WERI-Rb-1 (cell line): ENCODE results near the gene PLPPR5.
A peak's percentile ranks its signal among the peaks of the same experiment; 100 is the strongest.
"Not testable (repeated sequence)": the region's sequence is repeated elsewhere in the genome, so short reads cannot be mapped to it uniquely, and the experiment has no call there.

ENCODE experiments used
- DNase-seq: peaks from one replicate; pipeline ENCODE4 v3.0.0-alpha.2; 2020
- H3K27ac ChIP-seq: fragments of 250-450 bp; sonication (Bioruptor Pico); 2 replicates; pipeline ENCODE4 v1.5.1; 2020; ENCODE audit warnings: mild to moderate bottlenecking, moderate library complexity
- H3K27me3 ChIP-seq: fragments of 250-450 bp; sonication (Bioruptor Pico); 2 replicates; pipeline ENCODE4 v1.5.1; 2021; ENCODE audit warnings: mild to moderate bottlenecking, low read depth, moderate library complexity; ENCODE audit not compliant: insufficient read depth, severe bottlenecking
- H3K36me3 ChIP-seq: fragments of 250-450 bp; sonication (Bioruptor Pico); 2 replicates; pipeline ENCODE4 v1.5.1; 2020; ENCODE audit warnings: mild to moderate bottlenecking, moderate library complexity
- H3K4me3 ChIP-seq: 2 replicates; pipeline ENCODE4 v1.5.1; 2011; ENCODE audit warnings: low read depth, mild to moderate bottlenecking, control low read depth, low read length
- H3K9me3 ChIP-seq: fragments of 250-450 bp; sonication (Bioruptor Pico); 2 replicates; pipeline ENCODE4 v1.5.1; 2021; ENCODE audit warnings: mild to moderate bottlenecking, moderate library complexity; ENCODE audit not compliant: severe bottlenecking
- TF ChIP-seq, protein P1 (sequence below): IDR thresholded peaks from 2 replicates; pipeline ENCODE4 v1.5.1; 2011; ENCODE audit warnings: low read depth, mild to moderate bottlenecking, control low read depth, inconsistent platforms, low read length

The PLPPR5 gene, protein sequence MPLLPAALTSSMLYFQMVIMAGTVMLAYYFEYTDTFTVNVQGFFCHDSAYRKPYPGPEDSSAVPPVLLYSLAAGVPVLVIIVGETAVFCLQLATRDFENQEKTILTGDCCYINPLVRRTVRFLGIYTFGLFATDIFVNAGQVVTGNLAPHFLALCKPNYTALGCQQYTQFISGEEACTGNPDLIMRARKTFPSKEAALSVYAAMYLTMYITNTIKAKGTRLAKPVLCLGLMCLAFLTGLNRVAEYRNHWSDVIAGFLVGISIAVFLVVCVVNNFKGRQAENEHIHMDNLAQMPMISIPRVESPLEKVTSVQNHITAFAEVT

DNA sequence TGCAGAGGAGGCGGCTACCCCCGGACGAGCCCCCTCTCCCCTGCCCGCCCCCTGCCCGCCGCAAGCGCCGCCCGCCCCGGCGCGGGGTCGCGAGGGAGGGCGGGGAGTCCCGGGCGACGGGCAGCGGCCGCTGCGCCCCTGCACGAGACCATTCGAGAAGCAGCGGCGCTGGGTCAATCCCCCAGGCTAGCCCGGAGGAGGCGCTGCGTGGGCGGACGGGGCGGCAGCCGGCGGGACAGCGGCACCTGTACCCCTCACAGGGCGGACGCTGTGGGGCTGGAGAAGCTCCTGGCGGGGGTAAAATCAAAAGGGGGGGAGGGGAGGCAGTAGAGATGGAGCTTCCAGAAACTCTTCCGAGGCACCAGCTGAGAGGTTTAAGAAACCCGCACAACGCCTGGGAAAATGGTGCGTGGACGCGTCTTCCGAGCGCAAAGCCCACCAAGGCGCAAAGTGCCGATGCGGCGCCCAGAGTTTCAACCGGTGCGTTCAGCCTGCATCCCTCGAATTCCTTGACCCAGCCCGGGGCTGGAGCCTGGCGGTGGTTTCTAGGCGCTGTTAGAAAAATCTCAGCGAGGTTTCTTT lies at the start of gene PLPPR5:
PLPPR5 (minus strand) TSS at position 1 of the 582 bp plus-strand sequence. CDS start 190 bp downstream, outside the sequence.
- TF ChIP-seq, protein P1, sequence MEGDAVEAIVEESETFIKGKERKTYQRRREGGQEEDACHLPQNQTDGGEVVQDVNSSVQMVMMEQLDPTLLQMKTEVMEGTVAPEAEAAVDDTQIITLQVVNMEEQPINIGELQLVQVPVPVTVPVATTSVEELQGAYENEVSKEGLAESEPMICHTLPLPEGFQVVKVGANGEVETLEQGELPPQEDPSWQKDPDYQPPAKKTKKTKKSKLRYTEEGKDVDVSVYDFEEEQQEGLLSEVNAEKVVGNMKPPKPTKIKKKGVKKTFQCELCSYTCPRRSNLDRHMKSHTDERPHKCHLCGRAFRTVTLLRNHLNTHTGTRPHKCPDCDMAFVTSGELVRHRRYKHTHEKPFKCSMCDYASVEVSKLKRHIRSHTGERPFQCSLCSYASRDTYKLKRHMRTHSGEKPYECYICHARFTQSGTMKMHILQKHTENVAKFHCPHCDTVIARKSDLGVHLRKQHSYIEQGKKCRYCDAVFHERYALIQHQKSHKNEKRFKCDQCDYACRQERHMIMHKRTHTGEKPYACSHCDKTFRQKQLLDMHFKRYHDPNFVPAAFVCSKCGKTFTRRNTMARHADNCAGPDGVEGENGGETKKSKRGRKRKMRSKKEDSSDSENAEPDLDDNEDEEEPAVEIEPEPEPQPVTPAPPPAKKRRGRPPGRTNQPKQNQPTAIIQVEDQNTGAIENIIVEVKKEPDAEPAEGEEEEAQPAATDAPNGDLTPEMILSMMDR: peak; percentile 53
- Histone ChIP-seq H3K27me3 (no peaks in the 10 kb centered on the region), H3K27ac (no peak within 1 kb of the TSS), H3K4me3 (peak within 1 kb of the TSS; percentile 60), H3K9me3 (no peaks in the 10 kb centered on the region), H3K36me3 (no peaks in the 10 kb centered on the region)
- DNase-seq: peak; percentile 65

DNA sequence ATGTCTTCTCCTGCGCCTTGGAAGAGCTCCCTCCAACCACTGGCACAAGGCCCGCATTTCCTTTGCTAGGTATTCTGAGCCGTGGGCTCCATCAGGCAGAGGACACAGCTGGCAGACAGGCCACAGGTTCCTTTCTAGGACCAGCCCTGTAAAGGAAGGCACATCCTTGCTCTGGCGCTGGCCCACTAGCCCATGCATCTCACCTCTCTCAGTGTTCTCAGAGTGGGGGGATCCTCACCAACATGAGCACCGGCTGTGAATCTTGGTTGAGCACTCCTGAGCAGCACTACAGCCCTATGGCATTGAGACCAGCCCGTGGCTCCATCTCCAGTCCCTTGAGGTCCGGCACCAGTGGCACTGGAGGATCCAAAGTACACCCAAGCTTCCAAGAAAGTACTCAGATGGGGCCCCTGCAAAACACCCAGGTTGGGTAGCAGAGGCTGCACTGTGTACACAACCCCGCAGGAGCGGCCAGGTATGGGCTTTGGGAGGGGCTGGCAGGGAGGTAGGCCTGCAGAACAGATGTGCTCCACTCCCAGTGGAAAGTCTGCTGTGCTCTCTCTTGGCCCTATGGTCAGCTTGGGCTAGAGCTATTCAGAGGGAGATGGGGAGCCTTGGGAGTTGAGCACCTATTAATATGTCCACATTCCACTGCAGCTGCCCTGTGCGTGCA lies 47.1 kb upstream of the PLPPR5 start:
- TF ChIP-seq, protein P1: no peak
- no peaks in the 10 kb centered on the region for H3K36me3 ChIP-seq
- H3K27ac ChIP-seq: no peak overlapping the region
- no peak overlapping the region for H3K4me3 ChIP-seq
- no peak for DNase-seq
- H3K27me3 ChIP-seq: no peaks in the 10 kb centered on the region
- no peaks in the 10 kb centered on the region for H3K9me3 ChIP-seq

DNA sequence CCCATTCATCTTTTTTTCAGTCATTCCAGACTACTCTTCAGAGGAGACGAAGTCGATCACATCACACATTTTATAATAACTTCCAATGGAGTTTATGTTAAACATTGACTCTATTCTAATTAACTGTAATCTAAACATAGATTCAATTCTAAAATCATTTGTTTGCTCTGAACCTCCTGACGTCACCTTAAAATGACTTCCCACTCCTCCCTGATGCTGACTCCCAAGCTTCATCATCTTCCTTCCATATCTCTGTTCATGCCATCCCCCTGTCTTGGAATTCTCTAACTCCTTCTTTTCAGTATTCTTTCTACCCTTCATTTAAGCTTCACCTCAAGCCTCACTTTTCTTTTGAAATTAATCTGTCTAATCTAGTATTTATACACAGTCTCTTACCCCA lies 45.1 kb upstream of the PLPPR5 start:
- Histone ChIP-seq H3K9me3 (no peaks in the 10 kb centered on the region), H3K4me3 (no peak overlapping the region), H3K27me3 (no peaks in the 10 kb centered on the region), H3K36me3 (no peaks in the 10 kb centered on the region), H3K27ac (no peak overlapping the region)
- no peak for DNase-seq
- TF ChIP-seq, protein P1: no peak

DNA sequence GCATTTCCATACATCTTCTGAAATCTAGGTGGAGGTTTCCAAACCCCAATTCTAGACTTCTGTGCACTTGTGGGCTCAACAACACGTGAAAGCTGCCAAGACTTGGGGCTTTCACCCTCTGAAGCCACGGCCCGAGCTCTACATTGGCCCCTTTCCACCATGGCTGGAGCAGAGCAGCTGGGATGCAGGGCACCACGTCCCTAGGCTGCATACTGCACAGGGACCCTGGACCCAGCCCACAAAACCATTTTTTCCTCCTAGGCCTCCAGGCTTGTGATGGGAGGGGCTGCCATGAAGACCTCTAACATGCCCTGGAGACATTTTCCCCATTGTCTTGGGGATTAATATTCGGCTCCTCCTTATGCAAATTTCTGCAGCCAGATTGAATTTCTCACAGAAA lies 32.1 kb upstream of the PLPPR5 start:
- H3K27ac ChIP-seq, H3K27me3 ChIP-seq, H3K9me3 ChIP-seq: not testable (repeated sequence)

DNA sequence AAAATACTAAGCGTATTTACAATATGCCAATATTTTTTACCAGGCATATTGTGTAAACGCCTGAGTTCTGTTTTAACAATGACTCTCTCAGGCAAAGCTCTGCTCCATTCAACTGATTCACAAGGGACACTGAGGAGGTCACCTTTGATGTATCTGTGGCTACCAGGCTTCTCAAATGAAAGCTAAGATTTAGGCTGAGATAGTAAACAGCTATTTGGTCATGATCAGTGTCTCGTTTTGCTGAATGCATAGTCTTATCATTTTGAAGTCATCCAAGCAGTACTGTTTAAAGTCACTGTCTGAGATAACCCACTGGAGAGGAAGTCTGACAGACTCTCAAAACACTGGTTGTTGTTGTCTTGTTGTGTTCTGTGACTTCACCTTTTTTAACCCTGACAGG lies 13.7 kb upstream of the PLPPR5 start:
- DNase-seq: no peak
- no peaks in the 10 kb centered on the region for H3K36me3 ChIP-seq
- no peak overlapping the region for H3K27ac ChIP-seq
- TF ChIP-seq, protein P1: no peak
- H3K4me3 ChIP-seq: no peak overlapping the region
- H3K27me3 ChIP-seq: no peaks in the 10 kb centered on the region
- no peaks in the 10 kb centered on the region for H3K9me3 ChIP-seq

More for the DNA sequence above, 32.1 kb upstream of the PLPPR5 start:
- H3K36me3 ChIP-seq, DNase-seq, H3K4me3 ChIP-seq: not testable (repeated sequence)

DNA sequence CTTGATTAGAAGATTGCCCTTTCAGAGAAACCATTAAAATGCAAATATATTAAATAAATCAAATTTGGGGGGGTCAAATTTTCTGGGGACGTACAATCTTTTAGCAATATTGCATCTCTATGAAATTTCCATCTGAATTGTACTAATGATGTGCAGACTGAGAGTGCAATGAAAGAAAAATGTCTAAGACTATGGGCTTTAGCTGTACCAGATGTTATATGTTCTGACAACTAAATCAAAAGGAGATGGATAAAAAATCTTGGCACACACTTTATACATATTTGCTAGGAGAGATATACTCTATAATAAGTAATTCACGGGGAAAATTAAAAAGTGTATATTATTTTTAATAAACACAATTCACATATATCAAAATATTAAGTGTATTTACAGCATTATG lies 13.0 kb upstream of the PLPPR5 start:
- no peak overlapping the region for H3K27ac ChIP-seq
- H3K9me3 ChIP-seq: no peaks in the 10 kb centered on the region
- H3K27me3 ChIP-seq: no peaks in the 10 kb centered on the region
- no peak for DNase-seq
- no peak overlapping the region for H3K4me3 ChIP-seq
- no peaks in the 10 kb centered on the region for H3K36me3 ChIP-seq
- TF ChIP-seq, protein P1: no peak
